Activated naive CD8-positive, alpha-beta T cell treated with anti-CD3 and anti-CD28 coated beads, Interleukin-2, amount 50 U/mL, for 16 hours (primary cell): ENCODE measurements around the gene LPCAT1.

ENCODE experiments used
- DNase-seq: peaks from one replicate; pipeline ENCODE4 v3.0.0-alpha.2; 2020; ENCODE audit warnings: low read depth, low spot score

The LPCAT1 gene

DNA sequence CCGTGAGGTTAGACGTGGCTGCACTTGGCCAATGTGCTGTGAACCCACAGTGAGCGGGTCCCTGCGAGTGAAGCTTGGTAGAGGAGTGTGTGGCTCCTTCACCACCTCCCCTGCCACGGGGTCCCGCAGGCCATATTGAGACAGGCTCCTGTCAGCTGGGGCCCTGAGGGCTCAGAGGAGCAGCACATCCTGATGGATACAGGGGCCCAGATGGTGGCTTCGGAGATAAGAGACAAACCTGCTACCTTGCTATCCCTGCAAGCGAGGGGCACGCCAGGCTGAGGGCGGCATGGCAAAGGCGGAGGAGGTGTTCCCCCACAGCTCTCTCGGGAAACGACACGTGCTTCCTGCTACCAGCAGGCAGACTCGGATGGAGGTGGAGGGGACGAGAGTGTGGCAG is 111.6 kb downstream of the LPCAT1 start:
- DNase-seq = no peak
